Hepatocyte (in vitro differentiated cells): ENCODE measurements around the gene STRN4.

Experiments used
- EZH2 ChIP-seq: fragments of 200-600 bp; sonication (generic); IDR thresholded peaks from 2 replicates; pipeline ENCODE4 v1.6.1; 2016; ENCODE audit warnings: antibody characterized with exemption, mild to moderate bottlenecking, borderline replicate concordance
- EZH2phosphoT487 ChIP-seq: fragments of 200-600 bp; sonication (generic); IDR thresholded peaks from one replicate; pipeline ENCODE4 v1.6.1; 2018; ENCODE audit warnings: antibody characterized with exemption, mild to moderate bottlenecking, low read depth, moderate library complexity; ENCODE audit not compliant: unreplicated experiment, severe bottlenecking
- TF ChIP-seq, protein P1 (sequence below): fragments of 200-600 bp; sonication (generic); IDR thresholded peaks from 2 replicates; pipeline ENCODE4 v1.5.1; 2016; ENCODE audit warnings: antibody characterized with exemption, mild to moderate bottlenecking; ENCODE audit not compliant: poor library complexity

DNA sequence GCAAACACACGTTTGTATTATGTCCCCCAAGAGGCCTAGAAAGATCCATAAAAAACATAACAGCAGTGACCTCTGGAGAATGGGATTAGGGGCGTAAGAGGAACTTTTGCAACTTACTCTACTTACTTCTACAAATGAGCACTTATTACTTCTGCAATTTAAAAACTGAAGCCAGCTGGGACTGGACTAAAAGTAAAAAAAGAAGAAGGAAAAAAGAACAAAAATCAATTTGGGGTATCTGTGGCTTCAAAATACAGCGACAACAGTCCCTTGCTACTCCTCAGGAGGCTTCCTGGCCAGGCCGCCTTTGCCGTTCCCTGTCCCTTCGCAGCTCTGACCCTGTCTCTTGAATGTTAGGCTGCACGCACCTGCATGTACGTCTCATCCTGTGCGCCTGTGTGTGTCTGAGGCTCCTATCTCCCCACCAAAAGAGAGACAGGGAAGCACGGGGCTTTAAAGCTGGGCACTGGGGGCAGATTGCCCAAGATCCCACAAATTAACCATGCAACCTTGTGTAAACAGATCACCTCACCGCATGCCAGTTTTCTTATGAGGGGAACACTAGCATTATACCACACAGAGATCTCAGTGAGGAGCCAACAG is 12.5 kb downstream of the STRN4 start:
- TF ChIP-seq EZH2phosphoT487 (no peak), EZH2 (no peak)
- TF ChIP-seq, protein P1, sequence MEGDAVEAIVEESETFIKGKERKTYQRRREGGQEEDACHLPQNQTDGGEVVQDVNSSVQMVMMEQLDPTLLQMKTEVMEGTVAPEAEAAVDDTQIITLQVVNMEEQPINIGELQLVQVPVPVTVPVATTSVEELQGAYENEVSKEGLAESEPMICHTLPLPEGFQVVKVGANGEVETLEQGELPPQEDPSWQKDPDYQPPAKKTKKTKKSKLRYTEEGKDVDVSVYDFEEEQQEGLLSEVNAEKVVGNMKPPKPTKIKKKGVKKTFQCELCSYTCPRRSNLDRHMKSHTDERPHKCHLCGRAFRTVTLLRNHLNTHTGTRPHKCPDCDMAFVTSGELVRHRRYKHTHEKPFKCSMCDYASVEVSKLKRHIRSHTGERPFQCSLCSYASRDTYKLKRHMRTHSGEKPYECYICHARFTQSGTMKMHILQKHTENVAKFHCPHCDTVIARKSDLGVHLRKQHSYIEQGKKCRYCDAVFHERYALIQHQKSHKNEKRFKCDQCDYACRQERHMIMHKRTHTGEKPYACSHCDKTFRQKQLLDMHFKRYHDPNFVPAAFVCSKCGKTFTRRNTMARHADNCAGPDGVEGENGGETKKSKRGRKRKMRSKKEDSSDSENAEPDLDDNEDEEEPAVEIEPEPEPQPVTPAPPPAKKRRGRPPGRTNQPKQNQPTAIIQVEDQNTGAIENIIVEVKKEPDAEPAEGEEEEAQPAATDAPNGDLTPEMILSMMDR = no peak
